GM13977 (cell line): Measurements from ENCODE around the gene AKAP13.

Source experiments
- DNase-seq: peaks from one replicate; pipeline ENCODE4 v3.0.0; 2012; ENCODE audit warnings: low spot score
- CTCF ChIP-seq: IDR thresholded peaks from 2 replicates; pipeline ENCODE4 v1.5.1; 2012; ENCODE audit warnings: mild to moderate bottlenecking, control low read depth; ENCODE audit not compliant: insufficient read depth; ENCODE audit errors: extremely low read depth, missing control alignments
- in situ Hi-C: fragments of 300-500 bp; cut with MboI; formaldehyde crosslinking; loops from one replicate; pipeline ENCODE4 v1.12.0; 2022; ENCODE audit warnings: low sequenced_read_pairs, low pct_unique_long_range_greater_than_20kb, mixed read lengths, inconsistent platforms; ENCODE audit not compliant: unreplicated experiment

AKAP13 gene

GRCh38 chr15:85555875-85556617 is 175.6 kb downstream of the AKAP13 start:
- TF ChIP-seq CTCF: no peak
- in situ Hi-C loops: no loop called here
- DNase-seq: peak; percentile 31

- no peak for DNase-seq
- TF ChIP-seq CTCF: no peak
- in situ Hi-C loops: no loop called here
These were observed 176.2 kb downstream of the AKAP13 start for GRCh38 chr15:85556618-85556895.

- no peak for TF ChIP-seq CTCF
- in situ Hi-C loops: no loop called here
- no peak for DNase-seq
These were observed 177.0 kb downstream of the AKAP13 start for GRCh38 chr15:85557385-85557784.

GRCh38 chr15:85558848-85559247 is 178.4 kb downstream of the AKAP13 start:
- no peak for TF ChIP-seq CTCF
- in situ Hi-C loops: no loop called here
- no peak for DNase-seq

GRCh38 chr15:85559530-85559929 is 179.1 kb downstream of the AKAP13 start:
- in situ Hi-C loops: no loop called here
- TF ChIP-seq CTCF: no peak
- DNase-seq: no peak

GRCh38 chr15:85562824-85563223 is 182.4 kb downstream of the AKAP13 start:
- in situ Hi-C loops: no loop called here
- no peak for TF ChIP-seq CTCF
- no peak for DNase-seq
